ENCODE data around the gene ADAMTSL5.

DNA sequence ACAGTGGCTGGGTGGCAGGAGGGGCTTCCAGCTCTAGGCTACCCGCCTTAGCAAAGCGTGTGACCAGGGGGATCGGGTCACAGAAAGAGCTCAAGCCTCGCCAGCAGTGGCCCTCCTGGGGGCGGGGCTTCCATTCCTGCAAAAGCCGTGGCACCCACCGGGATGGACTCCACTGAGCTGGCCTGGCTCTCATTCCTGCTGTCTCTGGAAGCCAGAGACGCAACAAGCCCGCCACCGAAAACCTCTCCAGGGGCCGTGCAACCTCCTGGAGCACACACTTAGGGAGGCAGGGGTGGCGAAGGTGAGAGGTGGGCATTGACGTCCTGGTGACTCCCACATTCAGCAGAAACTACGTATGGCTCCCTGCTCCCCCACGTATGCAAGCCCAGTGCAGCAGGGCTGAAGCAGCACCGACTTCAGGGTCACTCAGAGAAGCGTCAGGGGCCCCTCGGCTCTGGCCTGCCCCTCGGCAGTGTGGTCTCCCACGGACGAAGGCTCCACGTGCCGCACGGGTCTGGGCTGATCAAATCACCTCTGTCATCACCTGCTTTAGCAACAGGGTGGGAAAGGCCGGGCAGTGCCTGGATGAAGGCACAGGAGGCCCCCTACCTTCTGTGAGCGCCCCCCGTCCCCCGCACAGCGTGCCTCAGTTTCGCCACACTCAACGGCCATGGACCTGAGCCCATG, 36.9 kb downstream of the ADAMTSL5 start:
- TF ChIP-seq, protein P1, sequence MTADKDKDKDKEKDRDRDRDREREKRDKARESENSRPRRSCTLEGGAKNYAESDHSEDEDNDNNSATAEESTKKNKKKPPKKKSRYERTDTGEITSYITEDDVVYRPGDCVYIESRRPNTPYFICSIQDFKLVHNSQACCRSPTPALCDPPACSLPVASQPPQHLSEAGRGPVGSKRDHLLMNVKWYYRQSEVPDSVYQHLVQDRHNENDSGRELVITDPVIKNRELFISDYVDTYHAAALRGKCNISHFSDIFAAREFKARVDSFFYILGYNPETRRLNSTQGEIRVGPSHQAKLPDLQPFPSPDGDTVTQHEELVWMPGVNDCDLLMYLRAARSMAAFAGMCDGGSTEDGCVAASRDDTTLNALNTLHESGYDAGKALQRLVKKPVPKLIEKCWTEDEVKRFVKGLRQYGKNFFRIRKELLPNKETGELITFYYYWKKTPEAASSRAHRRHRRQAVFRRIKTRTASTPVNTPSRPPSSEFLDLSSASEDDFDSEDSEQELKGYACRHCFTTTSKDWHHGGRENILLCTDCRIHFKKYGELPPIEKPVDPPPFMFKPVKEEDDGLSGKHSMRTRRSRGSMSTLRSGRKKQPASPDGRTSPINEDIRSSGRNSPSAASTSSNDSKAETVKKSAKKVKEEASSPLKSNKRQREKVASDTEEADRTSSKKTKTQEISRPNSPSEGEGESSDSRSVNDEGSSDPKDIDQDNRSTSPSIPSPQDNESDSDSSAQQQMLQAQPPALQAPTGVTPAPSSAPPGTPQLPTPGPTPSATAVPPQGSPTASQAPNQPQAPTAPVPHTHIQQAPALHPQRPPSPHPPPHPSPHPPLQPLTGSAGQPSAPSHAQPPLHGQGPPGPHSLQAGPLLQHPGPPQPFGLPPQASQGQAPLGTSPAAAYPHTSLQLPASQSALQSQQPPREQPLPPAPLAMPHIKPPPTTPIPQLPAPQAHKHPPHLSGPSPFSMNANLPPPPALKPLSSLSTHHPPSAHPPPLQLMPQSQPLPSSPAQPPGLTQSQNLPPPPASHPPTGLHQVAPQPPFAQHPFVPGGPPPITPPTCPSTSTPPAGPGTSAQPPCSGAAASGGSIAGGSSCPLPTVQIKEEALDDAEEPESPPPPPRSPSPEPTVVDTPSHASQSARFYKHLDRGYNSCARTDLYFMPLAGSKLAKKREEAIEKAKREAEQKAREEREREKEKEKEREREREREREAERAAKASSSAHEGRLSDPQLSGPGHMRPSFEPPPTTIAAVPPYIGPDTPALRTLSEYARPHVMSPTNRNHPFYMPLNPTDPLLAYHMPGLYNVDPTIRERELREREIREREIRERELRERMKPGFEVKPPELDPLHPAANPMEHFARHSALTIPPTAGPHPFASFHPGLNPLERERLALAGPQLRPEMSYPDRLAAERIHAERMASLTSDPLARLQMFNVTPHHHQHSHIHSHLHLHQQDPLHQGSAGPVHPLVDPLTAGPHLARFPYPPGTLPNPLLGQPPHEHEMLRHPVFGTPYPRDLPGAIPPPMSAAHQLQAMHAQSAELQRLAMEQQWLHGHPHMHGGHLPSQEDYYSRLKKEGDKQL (CRISPR knock-in tag; IDR thresholded peaks at IDR 0.05; ENCODE audit: borderline replicate concordance) = no peak
- TF ChIP-seq EZH2 (IDR thresholded peaks at IDR 0.05; ENCODE audit: borderline replicate concordance, low read depth, low read length) = no peak
- TF ChIP-seq, protein P2, sequence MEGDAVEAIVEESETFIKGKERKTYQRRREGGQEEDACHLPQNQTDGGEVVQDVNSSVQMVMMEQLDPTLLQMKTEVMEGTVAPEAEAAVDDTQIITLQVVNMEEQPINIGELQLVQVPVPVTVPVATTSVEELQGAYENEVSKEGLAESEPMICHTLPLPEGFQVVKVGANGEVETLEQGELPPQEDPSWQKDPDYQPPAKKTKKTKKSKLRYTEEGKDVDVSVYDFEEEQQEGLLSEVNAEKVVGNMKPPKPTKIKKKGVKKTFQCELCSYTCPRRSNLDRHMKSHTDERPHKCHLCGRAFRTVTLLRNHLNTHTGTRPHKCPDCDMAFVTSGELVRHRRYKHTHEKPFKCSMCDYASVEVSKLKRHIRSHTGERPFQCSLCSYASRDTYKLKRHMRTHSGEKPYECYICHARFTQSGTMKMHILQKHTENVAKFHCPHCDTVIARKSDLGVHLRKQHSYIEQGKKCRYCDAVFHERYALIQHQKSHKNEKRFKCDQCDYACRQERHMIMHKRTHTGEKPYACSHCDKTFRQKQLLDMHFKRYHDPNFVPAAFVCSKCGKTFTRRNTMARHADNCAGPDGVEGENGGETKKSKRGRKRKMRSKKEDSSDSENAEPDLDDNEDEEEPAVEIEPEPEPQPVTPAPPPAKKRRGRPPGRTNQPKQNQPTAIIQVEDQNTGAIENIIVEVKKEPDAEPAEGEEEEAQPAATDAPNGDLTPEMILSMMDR (IDR thresholded peaks at IDR 0.05 in 2 of 3, conservative IDR thresholded peaks at IDR 0.05 in 1 of 3; ENCODE audit: insufficient read depth in 2 of 3, low read depth in 1 of 3, low read length in 3 of 3) = no peak
- no peak for TF ChIP-seq GATAD2B (IDR thresholded peaks at IDR 0.05; ENCODE audit: borderline replicate concordance)
- no peak for TF ChIP-seq RAD51 (IDR thresholded peaks at IDR 0.05; ENCODE audit: borderline replicate concordance, low read depth)
- TF ChIP-seq, protein P3, sequence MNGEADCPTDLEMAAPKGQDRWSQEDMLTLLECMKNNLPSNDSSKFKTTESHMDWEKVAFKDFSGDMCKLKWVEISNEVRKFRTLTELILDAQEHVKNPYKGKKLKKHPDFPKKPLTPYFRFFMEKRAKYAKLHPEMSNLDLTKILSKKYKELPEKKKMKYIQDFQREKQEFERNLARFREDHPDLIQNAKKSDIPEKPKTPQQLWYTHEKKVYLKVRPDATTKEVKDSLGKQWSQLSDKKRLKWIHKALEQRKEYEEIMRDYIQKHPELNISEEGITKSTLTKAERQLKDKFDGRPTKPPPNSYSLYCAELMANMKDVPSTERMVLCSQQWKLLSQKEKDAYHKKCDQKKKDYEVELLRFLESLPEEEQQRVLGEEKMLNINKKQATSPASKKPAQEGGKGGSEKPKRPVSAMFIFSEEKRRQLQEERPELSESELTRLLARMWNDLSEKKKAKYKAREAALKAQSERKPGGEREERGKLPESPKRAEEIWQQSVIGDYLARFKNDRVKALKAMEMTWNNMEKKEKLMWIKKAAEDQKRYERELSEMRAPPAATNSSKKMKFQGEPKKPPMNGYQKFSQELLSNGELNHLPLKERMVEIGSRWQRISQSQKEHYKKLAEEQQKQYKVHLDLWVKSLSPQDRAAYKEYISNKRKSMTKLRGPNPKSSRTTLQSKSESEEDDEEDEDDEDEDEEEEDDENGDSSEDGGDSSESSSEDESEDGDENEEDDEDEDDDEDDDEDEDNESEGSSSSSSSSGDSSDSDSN (IDR thresholded peaks at IDR 0.05; ENCODE audit: borderline replicate concordance in 1 of 2, low read depth in 2 of 2, low read length in 2 of 2) = no peak
- TF ChIP-seq, protein P4, sequence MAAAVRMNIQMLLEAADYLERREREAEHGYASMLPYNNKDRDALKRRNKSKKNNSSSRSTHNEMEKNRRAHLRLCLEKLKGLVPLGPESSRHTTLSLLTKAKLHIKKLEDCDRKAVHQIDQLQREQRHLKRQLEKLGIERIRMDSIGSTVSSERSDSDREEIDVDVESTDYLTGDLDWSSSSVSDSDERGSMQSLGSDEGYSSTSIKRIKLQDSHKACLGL (CRISPR knock-in tag; IDR thresholded peaks at IDR 0.05; ENCODE audit: borderline replicate concordance, poor library complexity, severe bottlenecking) = no peak
- TF ChIP-seq MEIS2 (IDR thresholded peaks at IDR 0.05; ENCODE audit: partially characterized antibody) = no peak
- TF ChIP-seq POLR2A (conservative IDR thresholded peaks at IDR 0.05) = 0 out of 2 replicates have a peak, but pooled peaks have one; percentile 8
